ENCODE data around the gene FKBP3. TPM values are rescaled to one million over a fixed set of nuclear protein-coding genes. Genes with fewer than 3 reads are reported as not detected.
A peak's percentile ranks its signal among the peaks of the same experiment; 100 is the strongest.

FKBP3 gene
- total RNA-seq, 1 experiment from 2014 or later = 118 TPM

GRCh38 chr14:45104561-45104960 is 29.7 kb downstream of the FKBP3 start (continued):
- TF ChIP-seq ZNF512 (CRISPR knock-in tag; IDR thresholded peaks at IDR 0.05; ENCODE audit: borderline replicate concordance) (no peak), E2F5 (CRISPR knock-in tag; IDR thresholded peaks at IDR 0.05) (no peak), NFATC4 (CRISPR knock-in tag; IDR thresholded peaks at IDR 0.05) (no peak), ZNF281 (CRISPR knock-in tag; IDR thresholded peaks at IDR 0.05) (no peak), ZNF416 (CRISPR knock-in tag; IDR thresholded peaks at IDR 0.05) (no peak), HMGA2 (CRISPR knock-in tag; IDR thresholded peaks at IDR 0.05) (no peak), NR2C2 (CRISPR knock-in tag; IDR thresholded peaks at IDR 0.05) (no peak)

- ChIA-PET POLR2A (no interaction called here), CTCF (no interaction called here)
- Mint-ChIP-seq H3K4me1 (no peaks in the 10 kb centered on the region), H3K27ac (peak overlapping the region; percentile 45; the same call in 1 of the 2 replicates), H3K36me3 (peaks cover 63% of the 10 kb centered on the region), H3K4me3 (no peak overlapping the region), H3K27me3 (ENCODE audit: low read depth) (no peaks in the 10 kb centered on the region), H3K9me3 (no peaks in the 10 kb centered on the region)
- DNase-seq (ENCODE audit: low spot score) = no peak
- ATAC-seq = no peak
- TF ChIP-seq ESRRA (CRISPR knock-in tag; IDR thresholded peaks at IDR 0.05; ENCODE audit: borderline replicate concordance) = no peak
- TF ChIP-seq JUN (CRISPR knock-in tag; IDR thresholded peaks at IDR 0.05) = no peak
- no peak for TF ChIP-seq TP53 (CRISPR knock-in tag; IDR thresholded peaks at IDR 0.05)
- TF ChIP-seq ATF6 (CRISPR knock-in tag; IDR thresholded peaks at IDR 0.05) = no peak
- no peak for TF ChIP-seq HMGXB4 (CRISPR knock-in tag; IDR thresholded peaks at IDR 0.05)
- TF ChIP-seq IRF1 (CRISPR knock-in tag; IDR thresholded peaks at IDR 0.05) = no peak
- TF ChIP-seq RELA (CRISPR knock-in tag; IDR thresholded peaks at IDR 0.05; ENCODE audit: borderline replicate concordance) = no peak
- no peak for TF ChIP-seq CDX4 (CRISPR knock-in tag; IDR thresholded peaks at IDR 0.05; ENCODE audit: borderline replicate concordance)
- no peak for TF ChIP-seq ZNF232 (CRISPR knock-in tag; IDR thresholded peaks at IDR 0.05)
- no peak for TF ChIP-seq RORB (CRISPR knock-in tag; IDR thresholded peaks at IDR 0.05)
- TF ChIP-seq TCF7 (CRISPR knock-in tag; IDR thresholded peaks at IDR 0.05; ENCODE audit: low read depth) = no peak
- TF ChIP-seq AR (CRISPR knock-in tag; IDR thresholded peaks at IDR 0.05) = no peak
- no peak for TF ChIP-seq E2F5 (CRISPR knock-in tag; IDR thresholded peaks at IDR 0.05)
- no peak for TF ChIP-seq CBFB (CRISPR knock-in tag; IDR thresholded peaks at IDR 0.05; ENCODE audit: low read depth)
- no peak for TF ChIP-seq CREB1 (CRISPR knock-in tag; IDR thresholded peaks at IDR 0.05)
Observed at GRCh38 chr14:45103806-45104205, 30.5 kb downstream of the FKBP3 start.
